Daoy (cell line): ENCODE measurements around the gene MON1A. TPM values are rescaled to one million over a fixed set of nuclear protein-coding genes. Genes with fewer than 3 reads are reported as not detected.
"Not testable (repeated sequence)": the region's sequence is repeated elsewhere in the genome, so short reads cannot be mapped to it uniquely, and the experiment has no call there.

ENCODE experiments used
- DNase-seq: peaks from one replicate; pipeline ENCODE4 v3.0.0-alpha.2; 2015; ENCODE audit warnings: low read depth
- total RNA-seq: library from RNA; depleted of rRNA; stranded (reverse); fragments of >200 nt; shearing (Covaris generic); gene quantifications from 2 replicates; pipeline ENCODE4 v1.2.3, GENCODE V29; 2014; rRNA removed

MON1A gene, protein sequence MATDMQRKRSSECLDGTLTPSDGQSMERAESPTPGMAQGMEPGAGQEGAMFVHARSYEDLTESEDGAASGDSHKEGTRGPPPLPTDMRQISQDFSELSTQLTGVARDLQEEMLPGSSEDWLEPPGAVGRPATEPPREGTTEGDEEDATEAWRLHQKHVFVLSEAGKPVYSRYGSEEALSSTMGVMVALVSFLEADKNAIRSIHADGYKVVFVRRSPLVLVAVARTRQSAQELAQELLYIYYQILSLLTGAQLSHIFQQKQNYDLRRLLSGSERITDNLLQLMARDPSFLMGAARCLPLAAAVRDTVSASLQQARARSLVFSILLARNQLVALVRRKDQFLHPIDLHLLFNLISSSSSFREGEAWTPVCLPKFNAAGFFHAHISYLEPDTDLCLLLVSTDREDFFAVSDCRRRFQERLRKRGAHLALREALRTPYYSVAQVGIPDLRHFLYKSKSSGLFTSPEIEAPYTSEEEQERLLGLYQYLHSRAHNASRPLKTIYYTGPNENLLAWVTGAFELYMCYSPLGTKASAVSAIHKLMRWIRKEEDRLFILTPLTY
- total RNA-seq: 7.9 and 14.1 TPM in 2 replicates

- peak; percentile 92 for DNase-seq
Measured at GRCh38 chr3:49929291-49930167, at the start of gene MON1A. TSS of gene MON1A (minus strand) at chr3:49929811. CDS start at chr3:49913346, 16,465 bp downstream.

DNA sequence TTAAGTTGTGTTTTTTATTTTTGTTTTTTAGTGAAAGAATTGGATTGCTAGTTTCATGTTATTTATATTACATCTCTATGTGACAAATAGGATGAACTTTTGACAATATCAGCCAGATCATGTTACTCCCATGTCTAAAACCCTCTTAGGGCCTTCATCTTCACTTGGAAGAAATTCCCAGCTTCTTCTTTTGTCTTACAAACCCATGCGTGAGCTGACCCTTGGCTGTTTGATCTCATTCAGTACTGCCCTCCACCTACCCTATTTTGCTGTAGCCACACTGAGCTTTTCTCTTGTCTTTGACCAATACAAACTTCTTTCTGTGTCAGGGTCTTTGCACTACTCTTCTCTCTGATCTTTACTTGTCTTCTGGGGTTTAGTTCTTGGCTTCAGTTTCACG lies 47.3 kb upstream of the MON1A start:
- DNase-seq: no peak

DNA sequence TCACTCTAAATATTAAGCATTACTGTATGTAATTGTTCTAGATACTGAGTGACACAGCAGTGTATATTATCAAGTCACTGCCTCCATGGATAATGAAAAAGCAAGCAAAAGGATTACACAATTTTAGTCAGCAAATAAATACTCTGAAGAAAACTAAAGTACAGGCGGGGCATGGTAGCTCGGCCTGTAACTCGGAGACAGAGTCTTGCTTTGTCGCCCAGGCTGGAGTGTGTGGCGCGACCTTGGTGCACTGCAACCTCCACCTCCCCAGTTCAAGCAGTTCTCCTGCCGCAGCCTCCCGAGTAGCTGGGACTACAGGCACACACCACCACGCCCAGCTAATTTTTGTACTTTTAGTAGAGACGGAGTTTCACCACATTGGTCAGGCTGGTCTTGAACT lies 43.0 kb upstream of the MON1A start:
- DNase-seq: no peak

GRCh38 chr3:49968346-49968745 lies 38.7 kb upstream of the MON1A start:
- DNase-seq: no peak

DNA sequence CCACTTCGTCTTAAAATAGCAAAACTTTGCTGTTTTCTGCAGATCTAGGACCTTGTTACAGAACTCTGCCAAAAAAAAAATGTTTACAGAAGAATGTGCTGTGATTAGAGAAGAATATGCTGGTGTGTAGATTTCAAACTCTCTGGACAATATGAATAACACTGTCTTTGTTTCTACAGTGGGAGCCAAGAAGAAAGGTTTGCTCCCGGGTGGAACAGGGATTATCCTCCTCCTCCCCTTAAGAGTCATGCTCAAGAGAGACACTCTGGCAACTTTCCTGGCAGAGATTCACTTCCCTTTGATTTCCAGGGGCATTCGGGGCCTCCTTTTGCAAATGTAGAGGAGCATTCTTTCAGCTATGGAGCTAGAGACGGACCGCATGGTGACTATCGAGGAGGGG lies 37.7 kb upstream of the MON1A start:
- DNase-seq: no peak

DNA sequence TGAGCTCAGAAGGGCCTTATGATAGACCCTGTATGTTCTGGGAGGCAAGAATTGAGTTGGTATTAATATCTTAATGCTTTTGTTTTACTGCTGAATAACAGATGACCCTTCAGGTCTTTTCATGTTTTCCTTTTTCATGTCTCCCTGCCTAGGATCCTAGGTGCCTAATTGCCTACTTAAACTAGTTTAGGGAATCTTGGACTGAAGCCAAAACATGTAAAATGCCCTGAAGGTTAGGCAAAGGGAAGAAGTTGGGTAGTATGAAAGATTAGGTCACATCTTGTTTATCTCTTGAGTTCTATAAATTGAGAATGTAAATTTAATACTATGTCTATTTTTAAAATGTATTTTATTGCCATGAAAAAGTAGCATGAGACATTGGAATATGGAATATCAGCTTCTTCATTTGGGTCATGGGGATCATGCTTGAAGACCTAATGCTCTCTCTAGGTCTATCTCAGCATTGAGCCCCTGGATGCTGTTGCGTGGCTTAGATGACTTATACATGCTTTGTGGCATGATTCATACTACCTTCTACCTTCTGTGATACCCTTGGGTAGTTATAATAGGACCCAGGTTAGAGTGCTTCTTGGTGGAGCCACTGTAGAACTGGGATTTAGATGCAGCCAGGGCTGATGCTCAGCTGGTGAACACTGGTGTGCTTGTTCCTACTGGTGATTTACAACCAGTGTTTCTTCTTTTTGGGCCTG lies 36.8 kb upstream of the MON1A start:
- DNase-seq: no peak

DNA sequence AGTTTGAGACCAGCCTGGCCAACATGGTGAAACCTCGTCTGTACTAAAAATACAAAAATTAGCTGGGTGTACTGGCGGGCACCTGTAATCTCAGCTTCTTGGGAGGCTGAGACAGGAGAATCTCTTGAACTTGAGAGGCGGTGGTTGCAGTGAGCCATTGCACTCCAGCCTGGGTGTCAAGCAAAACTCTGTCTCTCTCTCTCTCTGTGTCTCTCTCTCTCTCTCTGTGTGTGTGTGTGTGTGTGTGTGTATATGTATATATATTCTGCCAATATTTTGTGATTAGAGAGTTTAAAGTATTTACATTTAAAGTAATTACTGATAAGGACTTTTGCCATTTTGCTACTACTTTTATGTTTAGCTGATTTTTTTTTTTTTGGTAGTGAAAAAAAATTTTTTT lies 26.0 kb upstream of the MON1A start:
- DNase-seq: no peak

- DNase-seq: no peak
Measured at GRCh38 chr3:49952924-49953323, 23.3 kb upstream of the MON1A start.

DNA sequence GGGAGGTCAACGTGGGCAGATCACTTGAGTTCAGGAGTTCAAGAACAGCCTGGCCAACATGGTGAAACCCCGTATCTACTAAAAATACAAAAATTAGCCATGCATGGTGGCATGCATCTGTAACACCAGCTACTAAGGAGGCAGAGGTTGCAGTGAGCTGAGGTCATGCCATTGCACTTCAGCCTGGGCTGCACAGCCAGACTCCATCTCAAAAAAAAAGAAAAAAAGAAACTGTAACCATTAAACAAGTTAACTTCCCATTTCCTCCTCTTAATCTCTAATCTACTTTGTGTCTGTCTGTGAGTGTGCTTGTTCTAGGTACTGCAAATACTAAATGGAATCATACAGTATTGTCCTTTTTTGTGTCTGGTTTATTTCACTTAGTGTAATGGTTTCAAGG lies 13.0 kb upstream of the MON1A start:
- DNase-seq: no peak

DNA sequence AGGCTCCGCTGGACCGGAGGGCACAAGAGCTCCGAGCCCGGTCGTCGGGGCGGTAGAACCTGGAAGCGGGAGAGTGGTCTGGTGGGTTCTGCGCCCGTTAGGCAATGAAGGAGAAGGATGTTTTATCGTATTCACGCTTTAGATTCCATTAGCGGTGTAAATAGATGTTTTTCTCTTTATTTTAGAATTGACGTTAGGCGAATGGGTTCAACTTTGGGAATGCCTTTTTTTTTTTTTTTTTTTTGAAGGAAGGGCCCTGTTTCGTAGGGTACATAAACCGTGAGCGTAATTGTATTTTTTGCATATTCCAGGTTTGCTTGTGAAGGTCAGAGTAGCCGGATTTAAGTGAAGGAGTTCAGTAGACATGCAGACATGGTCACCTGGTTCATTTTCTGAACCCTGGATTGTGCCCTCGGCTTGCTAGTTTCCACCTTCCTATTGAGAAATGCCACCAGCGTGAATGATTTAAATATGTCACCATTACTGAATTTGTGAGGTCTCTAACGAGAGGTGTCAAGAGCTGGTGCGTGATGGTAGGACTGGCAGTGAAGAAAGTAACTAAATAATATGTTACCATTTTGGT lies 11.1 kb upstream of the MON1A start:
- DNase-seq: no peak

DNA sequence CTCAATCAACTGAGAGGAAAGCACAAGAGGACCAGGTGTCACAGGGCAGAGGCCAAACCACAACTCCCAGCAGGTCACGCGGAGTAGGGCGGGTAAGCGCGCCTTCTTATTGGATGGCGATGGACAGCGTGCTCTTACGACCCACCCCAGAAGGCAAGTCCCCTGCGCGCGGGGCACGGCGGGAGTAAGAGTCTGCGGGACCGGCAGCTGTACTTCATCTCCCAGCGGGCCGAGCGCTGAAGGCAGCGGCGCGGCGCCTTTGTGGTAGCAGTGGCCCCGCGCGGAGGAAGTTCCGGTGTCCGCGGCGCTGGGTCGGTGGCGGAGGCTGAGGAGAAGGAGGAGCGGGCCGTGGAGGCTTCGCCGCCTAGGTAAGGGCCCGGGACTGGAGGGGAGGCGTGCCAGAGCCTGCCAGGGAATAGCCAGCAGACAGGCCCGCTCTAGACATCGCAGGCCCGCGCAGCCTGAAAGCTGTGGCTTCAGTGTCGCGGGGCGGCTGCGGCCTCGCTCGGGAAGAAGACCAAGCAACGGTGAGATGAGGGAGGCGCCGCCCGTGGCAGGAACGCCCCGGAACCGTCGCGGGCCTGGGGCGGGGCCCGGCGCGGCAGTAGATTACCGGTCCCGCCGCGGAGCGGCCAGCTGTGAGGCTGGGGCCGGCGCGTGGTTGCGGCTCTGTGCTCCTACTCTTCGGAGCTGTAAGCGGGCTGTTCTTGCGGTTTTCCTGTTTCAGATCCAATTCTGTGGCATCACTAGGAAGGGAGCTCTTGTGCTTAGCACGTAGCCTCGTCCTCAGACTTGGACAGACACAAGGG lies 10.5 kb upstream of the MON1A start, which contains the start of gene RBM6:
RBM6 (plus strand) TSS at position 293 of the 809 bp plus-strand sequence. CDS start 22,492 bp downstream, outside the sequence.
- DNase-seq: peak; percentile 97

- no peak for DNase-seq
Measured at GRCh38 chr3:49937090-49937489, 7.5 kb upstream of the MON1A start.

DNA sequence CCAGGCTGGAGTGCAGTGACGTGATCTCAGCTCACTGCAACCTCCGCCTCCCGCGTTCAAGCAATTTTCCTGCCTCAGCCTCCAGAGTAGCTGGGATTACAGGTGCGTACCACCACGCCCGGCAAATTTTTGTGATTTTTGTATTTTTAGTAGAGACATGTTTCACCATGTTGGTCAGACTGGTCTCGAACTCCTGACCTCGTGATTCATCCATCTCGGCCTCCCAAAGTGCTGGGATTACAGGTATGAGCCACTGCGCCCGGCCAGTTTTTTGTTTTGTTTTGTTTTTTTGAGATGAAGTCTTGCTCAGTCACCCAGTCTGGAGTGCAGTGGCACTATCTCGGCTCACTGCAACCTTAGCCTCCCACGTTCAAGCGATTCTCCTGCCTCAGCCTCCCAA lies 2.7 kb upstream of the MON1A start:
- DNase-seq: not testable (repeated sequence)

- DNase-seq: no peak
Measured at GRCh38 chr3:49930922-49931321, 1.3 kb upstream of the MON1A start.

GRCh38 chr3:49930168-49930690 lies 618 bp upstream of the MON1A start:
- DNase-seq: no peak

DNA sequence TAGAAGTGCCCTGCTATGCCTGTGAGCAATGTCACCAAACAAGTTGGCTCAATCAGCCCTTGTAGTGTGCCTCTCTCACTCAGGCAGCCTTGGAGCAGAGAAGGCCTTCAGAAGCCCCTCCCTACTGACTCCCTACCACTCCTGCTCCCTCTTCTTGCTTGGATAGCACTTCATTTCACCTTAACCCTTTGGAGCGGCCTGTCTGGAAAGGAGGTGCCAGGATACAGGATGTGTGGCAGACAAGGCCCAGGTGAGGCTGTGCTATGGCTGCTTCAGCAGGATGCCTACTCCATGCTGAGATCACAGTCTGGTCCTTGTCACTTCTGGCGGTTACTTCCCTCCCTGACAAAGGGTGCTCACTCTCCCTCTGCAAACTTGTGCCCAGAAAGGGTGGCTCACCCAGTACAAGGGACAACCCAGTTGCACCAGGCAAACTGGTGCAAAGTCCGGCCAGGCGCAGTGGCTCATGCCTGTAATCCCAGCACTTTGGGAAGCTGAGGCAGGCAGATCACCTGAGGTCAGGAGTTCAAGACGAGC lies 1.1 kb downstream of the MON1A start:
- DNase-seq: no peak

DNA sequence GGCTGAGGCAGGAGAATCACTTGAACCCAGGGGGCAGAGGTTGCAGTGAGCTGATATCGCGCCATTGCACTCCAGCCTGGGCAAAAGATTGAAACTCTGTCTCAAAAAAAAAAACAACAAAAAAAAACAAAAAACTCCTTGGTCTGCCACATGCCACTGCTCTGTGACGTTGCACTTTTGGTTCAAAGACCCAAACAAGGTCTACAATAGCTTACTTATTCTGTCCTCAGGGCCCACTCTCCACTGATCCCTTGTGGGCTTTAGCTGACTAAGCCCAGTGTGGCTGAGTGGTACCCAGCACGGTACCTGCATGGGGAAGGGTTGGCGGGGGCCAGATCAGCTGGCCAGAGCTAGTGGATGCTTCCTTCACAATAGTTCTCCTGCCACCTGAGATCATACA lies 1.8 kb downstream of the MON1A start:
- DNase-seq: no peak

GRCh38 chr3:49926117-49926728 lies 3.4 kb downstream of the MON1A start:
- DNase-seq: no peak

- no peak for DNase-seq
Measured at GRCh38 chr3:49925485-49925884, 4.1 kb downstream of the MON1A start.

GRCh38 chr3:49924683-49925082 lies 4.9 kb downstream of the MON1A start:
- peak; percentile 69 for DNase-seq
